Middle frontal gyrus (tissue), 1 donor: ENCODE data around the gene ERC2.

Source experiments
- DNase-seq: peaks from one replicate; pipeline ENCODE4 v3.0.0-alpha.2; 2015; ENCODE audit warnings: low spot score; ENCODE audit errors: extremely low spot score

ERC2 gene

DNA sequence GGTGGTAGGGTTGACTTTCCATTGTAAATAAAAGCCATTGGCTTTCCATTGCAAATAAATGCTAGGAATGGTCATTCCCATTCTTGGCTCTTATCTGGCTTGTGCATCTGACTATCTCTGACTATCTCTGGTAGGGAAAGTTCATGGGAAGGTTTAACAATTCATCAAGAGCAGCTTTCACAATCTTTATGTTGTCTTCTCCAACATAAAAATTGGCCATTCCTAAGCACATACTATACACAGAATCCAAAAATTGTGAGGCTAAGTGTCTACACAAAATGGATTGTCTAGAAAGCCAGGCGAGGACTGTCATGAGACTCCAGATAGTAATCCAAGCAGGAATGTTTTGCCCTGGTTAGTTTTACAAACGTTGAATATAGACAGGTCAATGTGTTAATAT, 926.8 kb downstream of the ERC2 start:
- no peak for DNase-seq

DNA sequence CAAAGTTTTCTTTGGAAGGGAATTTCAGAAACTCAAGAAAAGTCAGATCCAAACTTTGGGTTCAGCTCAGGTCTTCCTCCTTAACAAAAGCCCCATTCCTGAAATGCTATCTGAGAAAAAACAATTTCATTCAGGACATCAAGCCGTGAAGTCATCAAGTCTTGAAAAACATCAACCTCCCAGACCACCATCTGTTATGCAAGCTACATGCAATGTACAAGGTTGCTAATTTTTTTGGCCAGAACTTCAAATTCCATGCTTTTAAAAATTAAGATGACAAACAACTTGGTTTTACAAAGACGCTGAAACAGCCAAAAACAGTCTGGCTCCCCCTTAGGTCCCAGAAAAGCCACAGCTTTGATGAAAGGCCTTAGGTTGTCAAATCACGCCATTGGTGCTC, 927.3 kb downstream of the ERC2 start:
- no peak for DNase-seq

GRCh38 chr3:55540579-55540978, 927.7 kb downstream of the ERC2 start:
- no peak for DNase-seq

DNA sequence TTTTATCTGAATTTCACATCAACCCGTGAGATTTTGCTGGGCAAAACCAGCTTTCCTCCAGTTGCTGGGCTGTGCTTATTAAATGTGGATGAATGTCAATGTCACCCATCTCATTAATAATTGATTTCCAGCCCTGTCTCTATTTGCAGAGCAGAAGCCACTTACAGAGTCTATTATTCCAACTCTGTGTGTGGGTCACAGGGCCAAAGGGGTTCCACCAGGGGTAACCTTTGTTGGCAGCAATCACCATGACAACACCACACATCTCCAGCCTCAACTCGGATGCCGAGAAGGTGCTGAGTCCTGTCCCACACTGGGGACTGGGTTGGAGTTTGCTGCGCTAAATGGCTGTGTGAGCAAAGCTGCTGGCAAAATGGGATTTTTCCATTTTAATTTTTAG, 930.1 kb downstream of the ERC2 start:
- no peak for DNase-seq

GRCh38 chr3:55537563-55537962, 930.7 kb downstream of the ERC2 start:
- no peak for DNase-seq

- no peak for DNase-seq
Observed at GRCh38 chr3:55537129-55537528, 931.1 kb downstream of the ERC2 start.

DNA sequence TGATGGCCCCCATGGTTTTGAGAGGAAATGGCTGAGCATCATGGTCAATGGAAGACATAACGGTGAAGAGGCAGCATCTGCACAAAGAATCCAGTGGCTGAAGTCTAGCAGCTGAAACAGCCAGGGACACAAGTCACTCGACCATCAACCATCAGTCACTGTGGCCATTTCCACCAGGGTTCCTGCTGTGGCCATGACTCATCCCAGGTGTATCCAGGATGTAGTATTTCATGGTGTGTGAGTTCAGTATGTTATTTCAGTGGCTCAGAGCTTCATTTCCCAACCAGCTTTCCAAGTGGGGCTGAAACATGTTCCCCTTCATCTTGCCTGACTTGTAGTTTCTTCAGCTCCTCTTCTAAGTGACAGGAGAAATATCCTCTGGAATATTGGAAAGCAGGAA, 933.4 kb downstream of the ERC2 start:
- DNase-seq, result no peak

- DNase-seq, result no peak
Observed at GRCh38 chr3:55532806-55533205, 935.5 kb downstream of the ERC2 start.

DNA sequence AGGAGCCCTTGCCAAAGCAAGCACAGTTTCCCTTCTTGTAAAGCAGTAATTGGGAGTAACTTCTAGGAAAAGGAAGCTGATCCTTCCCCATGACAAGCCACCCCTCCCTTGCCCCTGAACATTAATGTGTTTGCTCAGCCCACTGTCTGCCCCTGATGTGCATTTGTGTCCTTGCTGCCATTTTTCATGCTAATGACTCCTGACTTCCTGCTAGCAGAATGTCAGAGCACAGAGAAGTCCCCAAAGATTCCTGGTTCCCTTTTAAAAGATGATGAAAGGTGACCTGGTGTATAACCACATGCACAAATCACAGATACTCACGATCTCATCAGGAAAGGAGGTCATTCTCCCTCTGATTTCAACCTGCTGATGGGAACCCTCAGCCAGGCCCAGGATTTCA, 936.9 kb downstream of the ERC2 start:
- DNase-seq, result no peak

GRCh38 chr3:55527361-55527760, 940.9 kb downstream of the ERC2 start:
- DNase-seq, result no peak

DNA sequence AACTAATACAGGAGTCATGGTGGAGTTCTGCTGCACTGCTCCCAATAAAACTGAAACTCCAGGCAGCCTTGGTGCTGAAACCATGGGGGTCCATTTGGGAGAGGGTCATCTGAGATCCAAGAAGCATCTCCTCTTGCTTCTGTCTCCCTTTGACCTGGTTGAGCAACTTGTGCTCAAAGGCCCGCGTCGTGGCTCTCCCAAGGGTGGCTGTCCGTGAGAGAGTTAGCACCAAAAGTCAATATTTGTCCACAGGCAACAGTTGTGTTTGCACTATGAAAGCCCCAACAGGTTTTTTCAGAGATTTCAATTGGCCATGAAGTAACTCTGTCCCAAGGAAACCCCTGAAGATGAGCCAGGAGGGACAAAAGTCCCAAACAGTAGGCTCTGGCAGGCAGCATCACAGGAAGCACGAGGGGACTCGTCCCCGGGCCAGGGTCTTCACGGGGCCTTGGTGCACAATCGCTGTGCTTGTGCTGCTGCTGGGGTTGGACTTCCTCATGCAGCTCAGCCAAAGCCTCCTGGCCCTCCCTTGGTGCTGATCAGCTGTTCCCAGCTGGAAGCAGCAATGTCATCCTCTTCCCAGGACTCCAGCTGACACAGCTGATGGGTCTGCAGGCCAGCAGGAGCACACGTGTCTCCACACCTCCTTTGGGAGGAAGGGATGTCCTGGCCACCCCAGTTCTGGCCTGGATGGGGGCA, 941.8 kb downstream of the ERC2 start:
- no peak for DNase-seq

DNA sequence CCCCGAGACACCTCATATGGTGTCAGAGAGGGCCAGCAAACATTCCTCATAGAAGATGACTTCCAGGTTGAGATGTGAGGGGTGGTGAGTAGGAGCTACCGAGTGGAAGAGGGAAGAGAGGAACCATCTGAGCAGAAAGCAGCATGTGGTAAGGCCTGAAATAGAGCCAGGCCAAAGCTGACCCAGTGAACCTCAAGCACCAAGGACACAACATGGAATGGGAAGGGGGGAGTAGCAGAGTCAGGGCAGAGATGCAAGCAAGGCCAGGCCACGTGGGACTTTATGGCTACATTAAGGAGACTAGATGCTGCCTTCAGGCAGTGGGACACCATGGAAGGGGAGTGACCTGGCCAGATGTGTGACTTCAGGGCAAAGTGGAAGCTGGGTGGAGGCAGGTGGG, 942.8 kb downstream of the ERC2 start:
- DNase-seq, result no peak

GRCh38 chr3:55524565-55525244, 943.6 kb downstream of the ERC2 start:
- DNase-seq, result peak; percentile 23

- DNase-seq, result no peak
Observed at GRCh38 chr3:55523471-55523870, 944.8 kb downstream of the ERC2 start.

DNA sequence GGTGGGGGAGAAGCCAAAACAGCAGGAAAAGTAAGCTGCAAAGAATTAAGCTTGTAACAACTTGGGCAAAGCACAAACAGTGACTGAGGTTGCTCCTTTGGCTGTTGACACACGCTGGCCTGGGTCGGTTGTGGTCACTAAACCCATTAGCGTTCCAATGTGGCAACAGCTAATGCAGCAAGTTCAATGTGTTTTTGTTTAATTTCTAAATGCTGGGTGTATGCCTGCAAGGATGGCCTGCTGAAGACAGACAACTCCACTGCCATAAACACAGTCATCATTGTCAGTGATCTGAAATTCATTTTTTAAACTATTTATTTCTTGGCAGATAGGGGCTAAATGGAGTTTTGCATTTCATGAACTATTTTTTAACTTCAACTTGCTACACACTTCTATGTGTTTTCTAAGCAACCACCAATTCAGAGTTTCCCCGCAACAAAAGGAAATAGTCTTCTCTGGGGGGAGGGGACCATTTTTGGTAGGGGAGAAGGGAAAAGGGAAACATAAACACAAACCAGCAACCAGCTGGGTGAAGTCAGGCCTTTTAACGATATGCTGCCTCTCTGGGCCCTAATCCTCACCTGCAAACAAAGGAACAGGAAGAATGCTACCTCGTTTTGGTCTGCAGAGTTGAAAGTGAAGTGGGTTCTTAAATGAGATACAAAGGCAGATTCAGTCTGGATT, 946.4 kb downstream of the ERC2 start:
- no peak for DNase-seq

- DNase-seq, result no peak
Observed at GRCh38 chr3:55521064-55521737, 947.1 kb downstream of the ERC2 start.

- no peak for DNase-seq
Observed at GRCh38 chr3:55519019-55519418, 949.2 kb downstream of the ERC2 start.

DNA sequence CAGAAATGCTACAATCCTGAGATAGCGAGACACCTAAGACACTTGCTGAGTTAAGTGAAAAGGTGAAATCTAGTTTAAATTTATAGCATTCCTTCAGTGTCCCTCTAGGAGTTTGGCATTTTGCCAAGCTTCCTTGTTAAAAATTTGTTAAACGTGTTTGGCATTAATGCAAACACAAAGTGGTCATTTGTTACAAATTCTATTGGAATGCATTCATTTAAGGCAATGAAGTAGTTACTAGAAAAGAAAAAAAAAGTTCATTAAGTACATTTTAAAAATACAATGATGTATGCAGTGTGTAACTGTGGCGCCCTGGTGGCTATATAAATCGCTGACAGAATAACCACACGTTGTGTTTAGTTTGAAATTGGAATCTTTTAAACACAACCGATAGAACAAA, 949.8 kb downstream of the ERC2 start:
- no peak for DNase-seq

GRCh38 chr3:55516392-55517030, 951.8 kb downstream of the ERC2 start:
- DNase-seq, result no peak

DNA sequence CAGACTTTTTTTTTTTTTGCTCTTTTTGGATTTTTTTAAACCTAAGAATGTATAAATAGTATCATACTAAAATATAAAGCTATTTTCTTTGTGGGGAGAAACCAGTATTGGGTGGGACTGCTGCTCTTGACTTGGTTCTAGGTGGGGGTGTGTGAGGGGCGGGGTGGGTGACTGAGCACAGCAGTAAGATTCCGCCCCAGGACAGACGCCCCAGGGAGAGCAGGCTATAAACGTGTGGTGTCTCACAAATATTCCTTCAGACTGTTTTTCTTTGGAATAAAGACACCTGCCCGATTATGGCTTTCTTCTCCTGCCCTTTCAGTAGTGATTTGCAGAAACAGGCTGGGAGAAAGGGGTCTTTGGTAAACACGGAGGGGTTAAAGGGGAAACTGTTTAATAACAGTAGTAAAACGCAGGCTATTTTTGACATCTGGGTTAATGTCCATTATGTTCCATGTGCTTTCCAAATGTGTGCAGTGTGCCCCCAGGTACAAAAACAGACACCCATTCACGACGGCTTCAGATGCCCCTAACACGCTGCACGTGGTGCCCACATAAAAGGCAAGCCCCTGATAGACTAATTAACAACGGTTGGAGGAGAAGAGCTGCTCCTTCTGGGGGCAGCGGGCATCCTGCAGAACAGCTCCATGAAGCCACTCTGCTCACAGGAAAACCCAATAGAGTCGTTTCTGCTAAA, 952.6 kb downstream of the ERC2 start:
- no peak for DNase-seq

GRCh38 chr3:55514962-55515361, 953.3 kb downstream of the ERC2 start:
- no peak for DNase-seq
